ENCODE data around the gene RICTOR.
"Not testable (repeated sequence)": the region's sequence is repeated elsewhere in the genome, so short reads cannot be mapped to it uniquely, and the experiment has no call there.

Gene RICTOR

DNA sequence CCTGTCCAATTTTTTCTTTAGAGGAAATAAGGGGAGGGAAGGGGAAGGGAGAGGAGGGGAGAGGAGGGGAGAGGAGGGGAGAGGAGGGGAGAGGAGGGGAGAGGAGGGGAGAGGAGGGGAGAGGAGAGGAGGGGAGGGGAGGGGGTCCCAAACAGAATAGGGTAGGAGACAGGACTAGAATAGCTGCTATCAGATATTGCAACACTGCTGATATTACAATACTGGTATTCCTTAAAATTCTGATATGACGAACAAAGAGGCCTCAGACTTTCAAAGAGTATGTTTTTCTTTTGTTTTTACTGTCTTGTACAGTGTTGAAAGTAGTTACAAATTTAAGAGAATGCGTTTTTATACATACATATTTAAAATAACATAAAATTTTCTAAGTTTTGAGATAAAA, 67.5 kb downstream of the RICTOR start:
- DNase-seq (ENCODE audit: low read depth): no peak

DNA sequence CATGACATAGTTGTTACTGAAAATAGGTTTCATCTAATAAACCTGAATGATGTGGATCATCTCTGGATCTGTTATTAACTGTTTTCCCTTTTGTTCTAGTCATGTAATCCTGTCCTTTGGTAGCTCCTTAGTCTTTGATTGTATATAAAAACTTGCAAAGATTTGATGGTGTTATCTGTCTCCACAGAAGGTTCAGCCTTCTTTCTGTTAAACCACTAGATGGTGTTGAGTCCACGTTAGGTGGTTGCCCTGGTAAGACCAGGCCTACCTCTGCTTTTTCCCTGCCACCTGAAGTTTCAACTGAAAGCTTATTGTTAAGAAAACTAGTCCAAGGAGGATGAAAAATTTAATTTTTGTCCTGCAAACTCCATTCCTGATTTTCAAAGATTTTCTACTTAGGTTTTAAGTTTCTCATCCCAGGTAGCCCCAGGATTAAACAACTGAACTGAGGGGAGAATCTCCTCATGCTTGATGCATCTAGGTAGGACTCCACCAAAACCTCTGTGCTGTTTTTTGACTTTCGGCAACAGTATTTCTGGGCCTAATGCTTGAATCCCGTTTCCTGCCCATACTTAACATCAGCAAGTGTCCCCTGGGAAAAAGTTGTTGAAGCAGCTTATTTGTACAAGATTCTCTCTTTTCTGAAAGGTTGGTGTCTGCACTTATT, 68.5 kb downstream of the RICTOR start:
- no peak for DNase-seq (ENCODE audit: low read depth)

DNA sequence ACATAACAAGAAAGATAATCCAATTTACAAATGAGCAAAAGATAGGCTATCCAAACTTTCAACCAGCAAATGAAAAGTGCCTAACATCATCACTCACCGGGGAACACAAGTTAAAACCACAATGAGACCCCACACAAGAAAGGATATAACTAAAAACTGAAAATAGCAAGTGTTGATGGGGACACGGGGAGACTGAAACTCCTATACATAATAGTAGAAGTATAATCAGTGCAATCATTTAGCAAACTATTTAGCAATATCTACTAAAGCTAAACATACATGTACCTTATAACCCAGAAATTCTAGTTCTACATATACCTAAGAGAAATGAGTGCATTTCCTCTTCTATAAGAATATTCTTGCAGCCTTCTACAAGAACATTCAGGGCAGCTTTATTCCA, 72.5 kb downstream of the RICTOR start:
- DNase-seq (ENCODE audit: low read depth): no peak

DNA sequence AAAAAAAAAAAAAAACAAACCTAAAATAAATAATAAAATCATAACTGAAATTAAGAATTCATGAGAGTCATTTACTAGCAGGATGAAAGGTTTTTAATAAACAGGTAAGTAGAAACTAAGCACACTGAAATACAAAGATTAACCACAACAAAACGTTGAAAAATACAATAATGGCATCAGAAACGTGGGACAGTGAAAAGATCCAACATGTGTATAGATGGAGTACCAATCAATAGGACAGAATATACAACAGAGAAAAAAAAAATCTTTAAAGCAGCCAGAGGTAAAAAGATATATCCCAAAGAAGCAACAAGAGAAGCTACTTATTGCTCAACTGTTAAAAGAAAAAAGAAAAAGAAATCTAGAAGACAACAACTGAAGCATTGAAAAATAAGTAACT, 75.2 kb downstream of the RICTOR start:
- no peak for DNase-seq (ENCODE audit: low read depth)

DNA sequence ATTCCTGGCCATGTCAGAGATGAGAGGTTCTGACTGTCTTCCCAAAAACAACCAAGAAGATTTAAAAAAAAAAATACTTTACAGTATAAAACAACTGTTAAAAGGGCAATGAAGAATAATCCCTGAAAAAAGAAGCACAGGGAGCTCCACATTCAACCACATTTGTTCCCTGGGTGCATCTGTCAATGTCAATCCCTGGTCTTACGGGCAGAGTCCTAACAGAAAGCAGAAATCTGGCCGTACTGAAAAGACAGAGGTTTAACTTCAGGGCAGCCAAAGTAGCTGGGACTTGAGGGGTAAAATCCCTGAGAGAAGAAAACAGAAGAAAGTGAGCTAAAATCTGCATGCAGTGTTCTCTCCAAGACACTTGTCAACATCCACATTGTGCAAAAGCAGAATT, 76.6 kb downstream of the RICTOR start:
- no peak for DNase-seq (ENCODE audit: low read depth)

DNA sequence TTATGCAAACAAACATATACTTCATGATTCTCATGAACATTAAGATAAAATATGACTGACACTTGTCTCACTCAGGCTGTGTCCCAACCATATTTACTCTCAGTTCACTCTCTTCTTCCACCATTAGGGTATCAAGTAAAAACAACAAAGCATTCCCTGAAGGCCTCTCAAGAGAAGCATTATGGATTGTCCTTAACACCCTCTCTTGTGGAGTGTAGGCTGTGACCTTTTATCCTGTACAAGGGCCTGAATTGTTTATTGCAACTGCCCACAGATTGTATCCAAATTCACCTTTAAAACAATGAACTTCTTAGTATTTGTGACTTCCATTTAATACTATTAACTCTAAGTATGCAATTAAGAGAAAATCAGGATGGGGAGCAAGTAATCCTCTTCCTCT, 78.1 kb downstream of the RICTOR start:
- no peak for DNase-seq (ENCODE audit: low read depth)

DNA sequence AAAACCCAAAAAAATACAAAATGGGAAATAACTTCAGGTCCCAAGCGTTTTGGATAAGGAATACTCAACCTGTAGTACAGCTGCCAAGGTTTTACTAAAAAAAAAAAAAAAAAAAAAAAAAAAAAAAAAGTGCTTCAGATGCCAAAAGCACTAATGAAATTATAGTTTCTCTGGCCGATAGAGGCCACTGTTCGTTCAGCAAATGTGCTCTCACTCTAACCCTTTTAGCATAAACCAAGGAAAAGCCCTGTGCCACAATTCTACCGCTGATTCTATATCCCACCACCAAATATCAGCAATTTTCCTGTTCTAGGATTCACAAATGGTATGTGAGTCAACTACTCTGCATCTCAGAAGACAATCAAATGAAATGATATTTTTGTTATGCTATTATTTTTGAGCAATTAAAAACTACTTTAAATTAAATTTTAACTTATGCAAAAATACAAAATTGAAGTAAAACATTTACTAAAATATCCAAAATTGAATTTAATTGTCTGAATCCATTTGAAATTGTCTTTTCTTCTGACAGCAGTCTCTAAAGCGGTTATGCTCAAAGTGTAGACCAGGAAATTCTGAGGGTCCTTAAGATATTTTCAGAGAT, 79.8 kb downstream of the RICTOR start:
- DNase-seq (ENCODE audit: low read depth): no peak

DNA sequence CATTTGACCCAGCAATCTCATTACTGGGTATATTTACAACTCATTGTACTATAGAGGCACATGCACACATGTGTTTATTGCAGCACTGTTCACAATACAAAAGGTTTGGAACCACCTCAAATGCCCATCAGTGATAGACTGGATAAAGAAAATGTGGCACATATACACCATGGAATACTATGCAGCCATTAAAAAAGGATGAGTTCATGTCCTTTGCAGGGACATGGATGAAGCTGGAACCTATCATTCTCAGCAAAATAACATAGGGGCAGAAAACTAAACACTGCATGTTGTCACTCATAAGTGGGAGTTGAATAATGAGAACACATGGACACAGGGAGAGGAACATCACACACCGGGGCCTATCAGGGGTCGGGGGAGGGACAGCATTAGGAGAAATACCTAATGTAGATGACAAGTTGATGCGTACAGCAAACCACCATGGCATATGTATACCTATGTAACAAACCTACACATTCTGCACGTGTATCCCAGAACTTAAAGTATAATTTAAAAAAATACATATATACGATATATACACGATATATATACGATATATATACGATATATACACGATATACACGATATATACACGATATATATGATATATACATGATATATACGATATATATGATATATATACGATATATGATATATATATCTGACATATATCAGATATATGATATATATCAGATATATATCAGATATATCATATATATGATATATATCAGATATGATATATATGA, 84.1 kb downstream of the RICTOR start:
- DNase-seq (ENCODE audit: low read depth): not testable (repeated sequence)

DNA sequence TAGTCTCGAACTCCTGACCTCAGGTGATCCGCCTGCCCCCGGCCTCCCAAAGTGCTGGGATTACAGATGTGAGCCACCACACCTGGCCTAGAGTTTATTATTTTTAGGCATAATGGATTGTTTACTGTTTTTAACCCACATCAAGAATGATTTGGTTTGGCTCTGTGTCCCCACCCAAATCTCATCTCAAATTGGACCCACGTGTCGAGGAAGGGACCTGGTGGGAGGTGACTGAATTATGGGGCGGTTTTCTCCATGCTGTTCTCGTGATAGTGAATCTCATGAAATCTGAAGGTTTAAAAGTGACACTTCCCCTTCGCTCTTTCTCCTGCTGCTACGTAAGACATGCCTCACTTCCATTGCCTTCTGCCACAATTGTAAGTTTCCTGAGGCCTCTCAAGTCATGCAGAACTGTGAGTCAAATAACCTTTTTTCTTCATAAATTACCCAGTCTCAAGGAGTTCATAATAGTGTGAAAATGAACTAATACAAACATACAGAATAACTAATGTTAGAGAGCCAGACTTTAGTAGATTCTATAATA, 88.2 kb downstream of the RICTOR start:
- no peak for DNase-seq (ENCODE audit: low read depth)

DNA sequence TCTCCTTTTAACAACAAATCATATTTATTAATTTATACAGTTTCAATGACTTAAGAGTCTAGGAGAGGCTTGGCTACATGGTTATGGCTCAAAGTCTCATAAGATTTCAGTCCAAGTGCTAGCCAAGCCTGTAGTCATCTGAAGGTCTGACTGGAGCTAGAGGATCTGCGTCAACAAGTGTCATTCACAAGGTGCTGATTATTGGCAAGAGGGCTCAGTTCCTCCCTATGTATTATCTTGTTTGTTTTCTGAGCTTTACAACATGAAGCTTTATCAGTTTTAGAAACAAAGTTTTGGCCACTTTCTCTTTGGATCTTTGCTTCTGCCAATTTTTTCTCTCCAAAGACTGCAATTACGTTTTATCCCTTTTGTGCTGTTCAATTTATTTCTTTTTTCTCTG, 94.7 kb downstream of the RICTOR start:
- no peak for DNase-seq (ENCODE audit: low read depth)

DNA sequence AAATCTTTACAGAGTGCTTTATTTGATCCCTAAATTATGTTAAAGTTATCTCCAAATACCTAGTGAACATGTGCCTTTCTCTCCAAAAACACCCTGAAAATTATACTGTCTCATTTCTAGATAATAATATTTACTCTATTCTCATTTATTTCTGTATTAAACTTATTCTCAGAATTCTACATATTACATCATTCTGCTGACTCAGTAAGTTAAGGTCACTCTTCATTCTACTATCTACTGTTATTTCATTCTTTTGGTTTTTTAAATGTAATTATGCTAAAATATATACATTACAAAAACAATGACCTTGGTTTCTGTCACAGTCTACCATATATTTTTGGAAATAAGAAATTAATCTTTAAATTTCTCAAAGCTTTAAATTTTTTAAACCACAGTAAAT, 96.2 kb downstream of the RICTOR start:
- no peak for DNase-seq (ENCODE audit: low read depth)

DNA sequence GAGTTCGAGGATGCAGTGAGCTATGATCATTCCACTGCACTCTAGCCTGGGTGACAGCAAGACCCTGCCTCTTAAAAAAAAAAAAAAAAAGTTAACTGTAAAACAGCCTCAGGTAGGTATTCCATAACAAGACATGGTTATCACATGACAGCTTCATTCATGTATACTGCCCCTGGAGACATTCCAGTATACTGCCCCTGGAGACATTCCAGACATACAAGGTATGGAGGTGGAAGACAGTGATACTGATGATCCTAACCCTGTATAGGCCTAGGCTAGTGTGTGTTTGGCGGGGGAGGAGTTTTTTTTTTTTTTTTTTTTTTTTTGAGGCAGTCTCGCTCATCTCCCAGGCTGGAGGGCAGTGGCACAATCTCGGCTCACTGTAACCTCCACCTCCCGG, 105.5 kb downstream of the RICTOR start:
- DNase-seq (ENCODE audit: low read depth): no peak

DNA sequence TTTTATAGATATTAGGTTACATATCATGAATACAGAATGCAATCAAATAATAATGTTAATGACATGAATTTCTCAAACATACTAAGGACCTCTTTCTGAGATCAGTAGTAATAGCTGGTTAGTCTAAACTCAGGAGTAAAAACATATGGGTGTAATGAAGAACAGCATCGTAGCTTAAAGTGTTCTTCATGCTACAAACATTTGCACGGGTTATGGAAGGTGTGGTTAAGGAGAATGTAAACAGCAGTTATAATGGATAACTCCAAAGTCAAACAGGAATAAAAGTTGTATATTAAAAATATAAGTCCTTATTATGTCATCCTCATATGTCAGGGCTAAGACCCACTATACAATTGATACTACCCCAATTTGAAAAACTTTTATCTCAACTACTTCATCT, 112.5 kb downstream of the RICTOR start:
- no peak for DNase-seq (ENCODE audit: low read depth)

DNA sequence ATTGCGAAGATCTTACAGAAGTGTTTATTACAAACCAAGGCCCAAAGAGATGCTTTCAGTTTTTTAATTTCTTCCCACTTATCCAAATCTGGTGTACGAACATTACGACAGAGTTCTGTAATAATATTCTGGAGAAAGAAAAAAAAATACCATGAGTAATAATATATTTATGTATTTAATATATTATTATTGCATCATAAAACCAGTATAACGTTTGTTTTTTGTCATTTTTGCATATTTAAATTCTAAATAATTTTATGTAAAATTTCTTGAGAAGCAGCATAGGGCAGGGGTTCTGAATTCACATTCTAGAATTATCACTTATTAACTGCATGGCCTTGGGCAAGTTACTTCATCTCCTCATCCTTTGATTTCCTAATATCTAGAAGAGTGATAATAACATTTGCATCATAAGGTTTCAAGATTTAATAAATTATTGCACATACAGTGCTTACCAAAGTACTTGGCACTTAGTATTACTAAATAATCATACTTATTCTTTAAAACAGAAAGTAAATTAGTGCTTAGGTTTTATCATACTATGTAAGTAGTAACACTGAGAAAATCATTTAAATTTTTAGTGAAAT, 120.7 kb downstream of the RICTOR start:
- no peak for DNase-seq (ENCODE audit: low read depth)

DNA sequence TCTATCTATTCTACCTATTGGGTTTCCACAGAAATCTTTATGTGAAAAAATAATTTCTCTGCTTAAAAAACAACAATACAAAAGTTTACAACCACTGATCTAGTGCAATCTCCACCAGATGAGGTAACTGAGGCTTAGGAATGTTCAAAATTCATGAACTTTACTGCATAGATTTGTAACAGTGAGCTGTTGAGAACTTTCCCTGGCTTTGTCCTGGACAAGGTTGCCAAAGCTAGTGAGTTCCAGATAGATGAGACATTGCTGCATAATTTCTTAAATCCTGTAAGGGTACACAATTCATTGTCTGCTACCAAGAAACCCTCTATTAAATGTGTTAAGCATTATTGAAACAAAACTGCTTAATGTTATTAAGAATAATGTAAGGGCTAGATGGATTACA, 125.7 kb downstream of the RICTOR start:
- DNase-seq (ENCODE audit: low read depth): no peak

DNA sequence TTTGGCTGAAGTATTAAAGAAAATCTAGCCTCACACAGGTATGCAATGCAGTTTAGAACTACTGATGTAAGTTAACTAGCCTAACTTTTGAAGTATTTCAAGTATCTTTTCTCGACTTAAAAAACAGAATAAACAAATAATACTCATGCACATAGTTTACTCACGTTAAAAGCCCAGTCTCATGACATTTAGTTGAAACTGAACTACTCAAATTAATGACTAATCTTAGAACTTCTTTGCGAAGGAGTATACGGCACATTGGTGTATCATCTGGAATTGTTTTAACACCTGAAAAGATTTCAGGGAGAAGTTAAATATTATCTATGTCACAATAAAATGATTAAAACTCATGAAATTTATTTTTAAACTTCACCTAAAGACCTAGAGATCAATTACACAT, 129.9 kb downstream of the RICTOR start:
- no peak for DNase-seq (ENCODE audit: low read depth)

DNA sequence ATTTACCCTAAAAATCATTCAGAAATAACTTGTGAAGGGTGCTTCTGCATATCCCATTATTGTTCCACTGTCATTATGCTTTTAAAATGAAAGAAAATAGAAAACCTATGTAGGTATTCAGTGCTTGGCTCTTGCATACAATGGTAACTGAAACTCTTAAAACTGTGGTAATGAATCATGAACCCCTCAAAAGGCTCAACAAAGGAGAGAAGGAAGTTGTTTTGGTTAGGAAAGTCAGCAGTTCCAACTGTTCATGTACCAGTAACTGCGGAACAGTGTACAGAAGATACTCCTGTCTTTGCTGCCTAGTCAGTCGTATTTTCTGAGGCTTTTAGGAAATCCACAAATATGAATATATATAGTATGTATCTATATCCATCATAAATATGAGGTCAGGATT, 132.3 kb downstream of the RICTOR start:
- DNase-seq (ENCODE audit: low read depth): no peak

DNA sequence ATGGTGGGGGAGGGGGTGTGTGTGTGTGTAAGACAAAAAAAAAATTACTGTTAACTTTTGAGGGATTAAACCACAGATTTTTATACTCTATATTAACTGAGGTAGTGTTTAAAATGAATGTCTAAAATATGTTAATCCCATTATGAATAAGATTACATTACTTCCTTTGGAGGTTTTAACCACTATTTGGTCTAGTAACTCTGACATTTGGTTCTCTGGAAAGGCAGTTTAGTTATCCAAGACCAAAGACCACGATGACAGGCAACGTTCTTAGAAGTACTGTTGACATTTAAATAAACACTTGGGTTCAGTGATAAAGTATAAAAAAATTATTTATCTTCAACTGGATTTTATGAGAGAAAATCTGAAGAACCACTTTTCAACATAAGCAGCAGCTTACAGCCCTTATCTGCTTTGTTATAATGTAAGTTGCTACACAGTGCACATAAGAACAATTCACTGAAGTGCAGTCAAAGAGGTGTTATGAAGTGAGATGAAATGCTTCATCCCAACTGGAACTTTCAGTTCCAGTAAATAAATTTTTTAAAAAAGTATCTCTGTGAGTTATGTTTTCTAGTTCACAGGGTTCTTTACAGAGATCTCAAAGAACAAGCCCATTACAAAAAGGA, 133.9 kb downstream of the RICTOR start:
- no peak for DNase-seq (ENCODE audit: low read depth)

DNA sequence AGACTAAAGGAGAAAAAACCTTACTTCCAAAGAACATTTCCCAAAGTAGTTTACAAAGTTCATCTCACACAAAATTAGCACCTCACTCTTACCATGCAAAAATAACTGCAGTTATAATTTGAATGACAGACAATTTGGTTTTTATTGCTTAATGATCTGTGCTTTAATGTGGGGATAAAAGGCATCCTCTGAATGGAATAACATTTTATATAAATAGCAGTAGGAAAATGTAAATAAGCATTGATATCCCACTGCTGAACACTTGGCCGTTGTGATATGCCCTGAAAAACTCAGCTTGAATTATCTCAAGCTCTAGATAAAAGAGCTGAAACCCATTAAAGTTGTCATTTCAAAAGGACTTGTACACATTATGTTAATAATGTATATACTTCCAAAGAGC, 135.2 kb downstream of the RICTOR start:
- DNase-seq (ENCODE audit: low read depth): no peak

DNA sequence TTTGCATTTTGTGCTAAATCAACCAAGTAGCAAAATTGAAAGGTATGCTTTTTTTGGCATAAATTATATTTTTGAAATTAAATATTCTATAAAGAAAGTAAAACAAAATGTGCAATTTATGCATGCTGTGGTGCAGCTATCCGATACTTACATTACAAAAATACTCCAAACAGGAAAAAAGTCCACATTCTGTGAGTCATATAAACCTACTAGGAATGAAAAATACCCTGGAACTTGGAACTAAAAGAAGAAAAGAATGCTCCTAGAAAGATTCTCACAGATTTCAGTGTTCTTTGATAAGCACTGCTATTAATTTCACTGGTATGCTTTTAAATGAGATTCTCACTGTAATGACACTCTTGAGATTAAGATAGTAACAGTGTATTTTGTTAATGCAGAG, 135.8 kb downstream of the RICTOR start:
- DNase-seq (ENCODE audit: low read depth): no peak

DNA sequence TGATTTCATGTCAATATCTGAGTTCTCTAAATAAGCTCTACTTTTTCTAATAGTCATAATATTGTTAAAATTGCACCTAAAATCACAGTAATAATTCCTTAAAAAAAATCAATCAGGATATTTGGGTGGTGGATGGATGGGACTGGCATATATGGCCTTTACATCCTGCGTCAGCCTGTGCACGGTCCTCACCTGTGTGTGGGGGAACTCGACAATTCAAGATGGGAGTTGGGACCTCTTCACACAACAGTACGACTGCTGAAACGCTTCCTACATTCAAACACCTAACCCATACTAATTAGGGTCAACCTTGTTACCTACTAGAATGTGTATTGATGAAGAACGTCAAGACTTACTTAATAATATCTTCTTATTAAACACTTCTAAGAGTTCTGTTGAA, 137.9 kb downstream of the RICTOR start:
- no peak for DNase-seq (ENCODE audit: low read depth)

DNA sequence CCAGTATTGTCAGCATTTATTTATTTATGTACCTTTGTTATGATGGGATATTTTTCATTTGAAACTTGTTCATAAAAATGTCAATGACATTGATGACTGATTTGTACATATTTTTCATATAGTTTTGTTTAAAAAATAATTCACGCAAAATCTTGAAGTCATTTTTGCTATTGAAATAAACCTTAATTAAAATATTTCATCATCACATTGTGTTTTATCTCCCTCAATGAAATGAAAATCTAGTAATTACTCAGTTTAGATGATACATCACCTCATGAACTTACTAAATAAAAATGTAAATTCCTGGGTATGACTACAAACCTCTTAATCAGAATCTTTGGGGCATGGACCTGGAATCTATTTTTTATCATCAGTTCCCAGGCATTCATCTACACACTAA, 138.8 kb downstream of the RICTOR start:
- no peak for DNase-seq (ENCODE audit: low read depth)
